GM19372 (cell line): Measurements from ENCODE around the gene SLIT1.

Experiments used
- ATAC-seq: cut with Tn5 transposase; IDR thresholded peaks from one replicate; pipeline ENCODE4 v1.9.1; 2021; ENCODE audit warnings: mild to moderate bottlenecking, low read depth, moderate library complexity; ENCODE audit not compliant: unreplicated experiment

Gene SLIT1

DNA sequence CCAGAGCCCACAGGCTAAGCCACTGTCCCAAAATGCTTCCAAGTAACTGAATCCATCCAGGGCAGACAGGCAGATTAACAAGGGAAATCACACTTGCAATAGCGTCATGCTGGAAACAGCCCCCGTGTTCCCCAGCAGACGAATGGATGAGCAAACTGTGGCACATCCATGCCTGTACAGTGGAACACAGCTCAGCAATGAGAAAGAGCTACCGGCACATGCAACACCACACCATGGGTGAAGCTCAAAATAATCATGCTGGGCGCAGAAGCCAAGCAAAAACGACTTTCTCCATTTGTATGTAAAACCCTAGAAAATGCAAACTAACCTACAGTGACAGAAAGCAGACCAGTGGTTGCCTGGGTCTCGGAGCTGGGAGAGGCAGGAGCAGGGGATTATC, 153.1 kb downstream of the SLIT1 start:
- ATAC-seq, result no peak

DNA sequence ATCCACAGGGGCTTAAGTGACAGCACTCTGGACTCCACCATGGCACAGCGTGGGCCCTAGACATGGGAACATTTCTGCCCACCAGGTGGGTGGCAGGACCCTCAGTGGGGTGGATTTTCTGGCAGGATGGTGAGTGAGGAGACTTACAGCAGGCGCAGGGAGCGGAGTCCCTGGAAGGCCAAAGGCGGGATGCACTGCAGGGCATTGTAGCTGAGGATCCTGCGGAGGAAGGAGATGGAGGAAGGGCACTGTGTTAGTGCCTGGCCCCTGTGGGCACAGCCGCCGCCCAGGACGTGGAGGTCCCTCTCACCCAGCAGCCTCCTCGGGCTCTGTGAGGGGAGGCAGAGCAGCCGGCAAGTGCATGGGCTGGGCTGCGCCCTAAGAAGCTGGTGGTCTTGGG, 154.3 kb downstream of the SLIT1 start:
- ATAC-seq, result no peak

DNA sequence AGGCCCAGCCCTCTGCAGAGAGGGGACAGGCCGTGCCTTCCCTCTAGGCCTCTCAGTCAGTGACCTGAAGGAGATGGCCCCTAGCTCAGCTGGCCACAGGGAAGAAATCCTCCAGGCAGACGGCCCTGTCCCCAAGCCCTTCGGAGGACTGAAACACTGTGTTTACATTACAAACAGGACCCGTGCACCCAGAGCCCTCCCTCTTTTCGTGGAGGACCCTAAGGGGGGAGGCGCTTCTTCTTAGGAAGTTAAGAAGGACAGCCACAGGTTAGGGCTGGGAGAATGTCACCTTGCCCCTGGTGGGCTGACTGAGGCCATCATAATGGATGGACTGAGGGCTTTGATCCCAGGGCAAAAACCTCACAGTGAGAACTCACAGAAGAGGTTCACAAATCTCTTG, 154.9 kb downstream of the SLIT1 start:
- ATAC-seq, result no peak

DNA sequence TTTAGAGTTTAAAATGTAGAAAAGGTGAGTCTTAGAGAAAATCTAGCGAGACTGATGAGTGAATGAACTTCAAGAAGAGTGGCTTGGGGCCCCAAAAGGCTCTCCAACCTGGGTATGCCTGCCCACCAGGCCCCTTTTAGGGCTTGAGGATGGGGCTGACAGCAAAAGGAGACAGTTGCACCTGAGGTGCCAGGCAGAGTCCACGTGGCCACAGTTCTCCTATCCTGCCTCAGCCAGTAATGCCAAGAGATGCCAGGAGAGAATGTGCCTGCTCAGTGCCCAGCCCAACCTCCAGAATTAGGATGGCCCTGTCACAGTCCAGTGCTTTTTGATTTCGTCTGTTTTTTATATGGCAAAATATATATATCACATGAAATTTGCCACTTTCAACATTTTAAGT, 156.5 kb downstream of the SLIT1 start:
- ATAC-seq, result no peak

DNA sequence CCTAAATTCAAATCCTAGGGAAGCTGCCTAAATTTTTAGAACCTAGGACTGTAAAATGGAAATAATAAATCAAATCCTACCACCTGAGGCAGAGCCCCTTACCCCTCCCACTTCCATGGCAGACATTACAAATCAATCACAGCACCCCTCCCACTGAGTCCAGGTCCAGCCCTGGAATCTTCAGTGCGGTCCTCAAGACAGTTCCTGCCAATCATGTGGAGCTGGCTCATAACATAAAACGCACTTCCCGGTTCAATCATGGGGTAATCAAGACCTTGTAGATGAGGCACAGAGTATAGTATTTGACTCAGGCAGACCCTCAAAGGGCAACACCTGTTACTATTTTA, 157.0 kb downstream of the SLIT1 start:
- no peak for ATAC-seq

DNA sequence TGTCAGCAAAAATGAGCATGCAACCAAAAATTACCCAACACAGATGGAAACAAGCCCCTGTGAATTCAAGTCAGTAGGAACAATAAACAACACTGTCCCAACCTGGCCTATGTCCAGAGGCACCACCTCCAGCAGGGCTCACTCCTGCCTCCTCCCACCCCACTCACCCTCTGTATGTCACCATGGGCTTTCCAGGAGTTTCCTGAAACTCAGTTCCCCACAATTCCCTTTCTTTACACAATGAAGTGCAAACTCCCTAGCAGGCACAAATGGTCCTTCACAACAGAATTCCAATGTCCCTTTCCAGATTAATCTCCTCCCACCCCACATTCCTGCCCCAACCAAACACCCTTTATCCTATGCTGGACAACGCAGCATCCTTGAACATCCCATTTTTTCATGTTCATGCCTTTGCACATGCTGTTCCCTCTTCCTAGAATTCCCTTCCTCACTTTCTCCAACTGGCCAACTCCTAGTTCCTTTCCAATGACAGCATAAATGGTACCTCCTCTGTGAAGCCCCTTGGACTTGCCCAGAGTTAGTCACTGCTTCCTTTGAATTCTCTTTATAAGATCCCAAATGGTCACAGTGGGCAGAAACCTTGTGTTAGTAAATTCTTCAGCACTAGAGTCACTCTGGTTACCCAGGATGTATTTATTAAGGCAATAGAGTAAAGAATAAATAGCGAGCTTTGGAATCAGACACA, 157.5 kb downstream of the SLIT1 start:
- no peak for ATAC-seq

DNA sequence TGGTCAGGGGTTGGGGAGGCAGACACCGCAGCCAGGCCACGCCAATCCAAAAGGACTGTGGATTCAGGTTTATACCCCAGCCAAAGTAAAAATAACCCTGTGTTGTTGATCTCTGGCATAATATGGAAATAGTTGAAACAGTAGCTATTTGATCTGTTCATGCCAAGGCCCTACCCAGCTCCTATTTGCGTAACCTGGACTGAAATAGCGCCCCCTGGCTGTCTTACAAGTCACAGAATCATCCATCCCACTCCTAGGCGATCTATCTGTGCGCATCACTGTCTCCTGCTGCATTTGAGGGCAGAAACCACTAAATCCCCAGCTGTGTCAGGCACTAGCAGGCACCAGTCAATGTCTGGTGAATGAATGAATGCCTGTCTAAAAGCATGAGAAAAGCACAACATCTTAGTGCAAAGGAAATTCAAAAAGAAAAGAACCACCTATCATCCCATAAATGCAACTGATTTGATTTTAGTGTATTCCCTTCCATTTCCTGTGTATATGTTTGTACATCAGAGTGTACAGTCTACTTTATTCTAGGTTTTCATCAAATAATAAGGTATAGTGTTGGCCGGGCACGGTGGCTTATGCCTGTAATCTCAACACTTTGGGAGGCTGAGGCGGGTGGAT, 160.0 kb downstream of the SLIT1 start:
- no peak for ATAC-seq

DNA sequence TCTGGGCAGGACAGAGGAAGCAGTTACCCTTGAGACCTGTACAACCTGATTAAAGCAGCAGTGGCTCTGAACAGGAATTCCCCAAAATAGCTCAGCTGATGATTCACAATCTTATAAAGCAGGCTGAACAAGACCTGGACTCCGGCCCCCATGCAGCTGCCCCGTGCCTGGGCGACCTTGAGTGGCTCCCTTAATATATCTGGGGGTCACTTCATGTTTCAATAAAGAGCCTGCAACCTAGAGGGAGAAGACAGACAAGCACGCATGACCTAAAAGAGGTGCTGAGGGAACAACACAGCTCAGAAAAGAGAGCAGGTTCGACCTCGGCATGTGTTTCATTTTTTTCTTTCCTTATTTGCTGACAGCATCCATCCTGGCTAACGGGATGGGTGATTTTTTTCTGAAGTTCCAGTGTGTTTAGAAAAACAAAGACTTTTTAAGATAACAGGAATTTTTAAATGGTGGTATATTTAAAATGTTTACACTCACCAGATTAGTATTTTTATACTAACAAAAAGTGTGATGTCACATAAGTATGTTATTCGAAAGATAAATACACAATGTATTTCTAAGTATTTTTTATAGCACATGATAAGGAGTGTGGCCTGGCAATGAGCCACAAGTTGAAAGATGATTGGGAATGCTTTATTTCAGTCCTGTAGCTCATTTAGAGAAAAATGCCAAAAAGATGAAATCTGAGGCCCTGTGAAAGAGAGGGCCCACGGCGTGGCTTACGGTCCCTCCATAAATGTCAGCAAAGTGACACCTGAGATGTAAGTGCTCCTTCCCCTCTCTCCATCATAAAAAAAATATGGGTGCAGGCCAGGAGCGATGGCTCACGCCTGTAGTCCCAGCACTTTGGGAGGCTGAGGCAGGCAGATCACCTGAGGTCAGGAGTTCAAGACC, 161.3 kb downstream of the SLIT1 start:
- ATAC-seq, result no peak

DNA sequence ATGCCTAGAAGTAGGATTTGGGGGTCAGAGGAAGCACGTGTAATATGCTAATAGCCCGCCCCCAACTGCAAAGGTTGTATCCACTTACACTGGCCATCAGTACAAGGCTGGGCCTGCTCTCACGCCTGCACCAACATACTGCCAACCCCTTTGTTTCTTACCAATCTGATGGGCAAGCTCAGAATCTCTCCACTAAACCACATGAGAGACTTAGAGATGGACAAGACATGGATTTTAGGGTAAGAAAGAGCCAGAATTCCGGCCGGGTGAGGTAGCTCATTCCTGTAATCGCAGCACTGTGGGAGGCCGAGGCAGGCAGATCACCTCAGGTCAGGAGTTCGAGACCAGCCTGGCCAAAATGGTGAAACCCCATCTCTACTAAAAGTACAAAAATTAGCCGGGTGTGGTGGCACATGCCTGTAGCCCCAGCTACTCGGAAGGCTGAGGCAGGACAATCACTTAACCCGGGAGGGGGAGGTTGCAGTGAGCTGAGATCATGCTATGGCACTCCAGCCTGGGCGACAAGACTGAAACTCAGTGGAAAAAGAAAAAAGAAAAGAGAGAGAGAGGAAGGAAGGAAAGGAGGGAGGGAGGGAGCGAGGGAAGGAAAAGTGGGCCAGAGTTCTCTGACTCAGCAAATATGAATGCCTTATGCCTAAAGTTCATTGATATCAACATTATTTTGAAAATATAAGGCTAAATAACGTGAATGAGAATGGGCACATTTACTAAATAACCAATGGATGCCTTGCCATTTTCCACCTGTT, 162.2 kb downstream of the SLIT1 start:
- ATAC-seq, result no peak

DNA sequence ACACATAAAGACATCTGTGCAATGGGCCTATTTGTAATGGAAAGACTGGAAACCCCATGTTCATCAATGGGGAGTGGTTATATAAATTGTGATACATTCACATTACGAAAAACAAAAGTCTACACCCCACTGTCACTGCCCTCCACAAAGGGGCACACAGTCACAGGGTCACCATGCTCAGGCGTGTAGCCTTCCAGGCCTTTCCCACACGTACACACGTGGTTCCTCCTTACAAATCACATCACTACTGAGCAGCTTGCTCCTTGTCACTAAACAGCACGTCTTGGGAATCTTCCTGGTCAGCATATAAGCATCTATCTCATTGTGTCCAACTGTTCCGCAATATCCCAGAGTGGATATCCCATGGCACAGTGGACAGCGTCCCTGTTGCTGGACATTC, 163.1 kb downstream of the SLIT1 start:
- no peak for ATAC-seq

DNA sequence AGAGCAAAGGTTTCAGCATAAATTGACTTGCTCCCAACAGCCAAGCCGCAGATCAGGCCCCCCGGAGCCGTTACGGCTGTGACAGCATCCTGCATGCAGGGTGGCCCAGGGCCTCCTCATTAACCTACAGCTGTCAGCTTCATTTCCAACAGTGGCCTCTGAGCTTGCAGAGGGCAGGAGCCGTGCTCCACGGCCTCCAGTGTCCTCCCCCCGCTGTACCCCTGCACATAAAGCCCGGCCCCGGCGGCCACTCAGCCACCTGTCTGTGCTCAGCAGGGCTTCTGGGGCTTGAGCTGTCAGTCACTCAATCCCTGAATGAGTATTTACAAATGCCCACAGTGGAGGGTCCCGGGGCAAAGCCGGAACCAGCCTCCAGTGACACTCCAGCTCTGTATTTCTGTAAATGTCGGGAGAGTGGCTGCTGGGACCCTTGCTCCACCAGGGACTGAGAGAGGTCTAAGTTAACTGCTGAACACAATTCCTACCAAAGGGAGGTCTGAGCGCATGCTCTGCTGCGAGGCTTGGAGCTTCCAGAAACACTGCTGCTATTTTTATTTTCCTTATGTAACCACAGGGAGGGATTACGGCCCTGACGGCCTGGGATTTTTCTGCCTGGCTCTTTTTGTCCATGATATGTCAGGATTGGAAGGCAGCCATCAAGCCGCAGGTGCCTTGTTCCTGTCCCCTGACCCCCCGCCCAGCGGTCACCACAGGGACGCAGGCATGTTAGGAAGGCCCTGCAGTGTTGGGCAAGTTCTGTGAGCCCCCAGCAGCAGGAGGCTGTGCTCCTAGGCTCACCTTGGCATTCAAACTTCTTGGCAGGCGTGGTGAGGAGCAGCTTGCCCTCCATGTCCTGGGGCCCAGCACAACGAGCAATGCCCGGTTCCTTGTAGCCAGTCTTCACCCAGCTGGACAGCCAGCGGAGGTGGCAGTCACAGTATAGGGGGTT, 165.0 kb downstream of the SLIT1 start:
- no peak for ATAC-seq

DNA sequence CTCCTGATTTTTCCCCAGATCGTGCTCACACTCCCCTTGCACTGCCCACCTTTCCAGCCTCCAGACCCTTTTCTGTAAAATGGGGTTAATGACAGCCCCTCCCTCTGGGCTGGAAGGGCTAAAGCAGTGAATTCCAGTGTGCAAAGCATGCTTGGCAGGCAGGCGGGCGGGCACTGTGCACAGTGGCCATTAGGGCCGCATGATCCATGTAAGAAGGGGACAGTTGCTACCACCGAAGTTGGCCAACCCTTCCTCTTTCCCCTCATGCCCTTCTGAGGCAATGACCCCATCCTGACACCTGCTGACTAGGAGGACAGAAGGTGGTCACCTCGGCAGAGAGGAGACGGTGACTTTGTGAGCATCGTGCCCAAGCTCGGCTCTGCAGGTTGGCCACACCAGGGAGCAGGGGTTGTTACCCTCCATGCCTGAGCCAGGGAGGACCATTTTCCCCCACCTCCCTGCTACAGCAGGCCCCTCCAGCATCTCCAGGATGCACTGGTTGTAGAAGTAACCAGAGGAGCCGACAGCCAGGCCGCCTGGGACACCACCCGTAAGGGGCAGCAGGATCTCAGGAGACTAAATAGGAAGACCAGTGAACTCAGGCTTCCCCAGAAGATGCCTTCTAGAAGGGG, 166.4 kb downstream of the SLIT1 start:
- ATAC-seq, result no peak

DNA sequence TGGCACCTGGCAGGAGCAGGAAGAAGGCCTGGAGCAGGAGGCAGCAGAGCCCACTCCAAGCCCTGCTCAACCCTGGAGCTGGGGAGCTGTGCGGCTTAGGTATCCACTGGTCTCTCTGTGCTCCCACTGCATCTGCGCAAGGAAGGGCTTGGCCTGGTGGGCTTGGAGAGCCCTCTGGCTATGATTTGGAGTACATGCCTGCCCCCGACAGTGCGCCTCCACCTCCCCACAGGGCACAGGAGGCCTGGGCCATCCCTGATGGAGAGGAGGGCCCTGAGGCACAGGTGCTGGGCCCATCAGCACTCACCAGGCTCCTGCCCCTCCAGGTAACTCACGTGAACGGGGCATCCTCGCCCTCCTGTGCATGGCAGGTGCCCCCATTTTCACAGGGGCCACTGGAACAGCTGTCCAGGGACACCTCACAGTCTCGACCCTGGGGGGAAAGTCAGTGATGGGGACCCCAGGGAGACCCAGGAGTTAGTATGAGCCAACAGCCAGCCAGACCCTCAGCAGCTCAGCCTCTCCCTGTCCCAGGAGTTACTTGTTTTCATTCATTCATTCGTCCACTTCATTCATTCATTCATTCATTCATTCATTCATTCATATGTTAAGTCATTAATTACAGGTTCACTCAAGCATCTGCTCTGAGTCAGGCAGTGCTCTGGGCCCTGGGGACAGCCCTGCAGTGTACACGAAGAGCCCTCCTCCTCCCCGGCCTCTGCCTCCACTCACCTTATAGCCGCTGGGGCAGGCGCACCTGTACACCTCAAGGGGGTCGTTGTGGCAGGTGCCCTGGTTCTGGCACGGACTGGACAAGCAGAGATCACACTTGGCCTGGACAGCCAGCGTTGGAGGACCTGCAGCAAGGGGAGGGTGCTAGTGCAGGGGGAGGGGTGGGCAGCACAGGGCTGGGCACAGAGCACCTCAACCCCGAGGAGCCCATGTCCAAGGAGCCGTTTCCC, 167.2 kb downstream of the SLIT1 start:
- no peak for ATAC-seq

DNA sequence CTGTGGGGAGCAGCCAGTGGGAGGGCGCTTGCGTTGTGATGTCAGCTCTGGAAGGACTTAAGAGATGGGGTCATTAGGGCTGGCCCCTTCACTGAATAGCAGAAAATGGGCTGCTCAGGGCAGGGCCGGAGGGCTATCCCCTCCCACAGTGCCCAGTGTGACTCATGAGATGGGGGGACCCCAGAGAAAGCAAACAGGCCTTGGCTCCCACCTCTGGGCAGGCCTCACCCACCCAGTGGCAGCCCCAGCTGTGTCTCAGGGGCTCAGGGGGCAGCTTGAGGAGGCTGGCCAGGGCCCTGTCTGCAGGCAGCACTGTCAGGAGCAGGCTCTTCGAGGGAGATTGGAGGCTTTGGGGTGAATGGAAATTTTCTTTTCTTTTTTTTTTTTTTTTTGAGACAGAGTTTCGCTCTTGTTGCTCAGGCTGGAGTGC, 168.3 kb downstream of the SLIT1 start:
- ATAC-seq, result no peak

DNA sequence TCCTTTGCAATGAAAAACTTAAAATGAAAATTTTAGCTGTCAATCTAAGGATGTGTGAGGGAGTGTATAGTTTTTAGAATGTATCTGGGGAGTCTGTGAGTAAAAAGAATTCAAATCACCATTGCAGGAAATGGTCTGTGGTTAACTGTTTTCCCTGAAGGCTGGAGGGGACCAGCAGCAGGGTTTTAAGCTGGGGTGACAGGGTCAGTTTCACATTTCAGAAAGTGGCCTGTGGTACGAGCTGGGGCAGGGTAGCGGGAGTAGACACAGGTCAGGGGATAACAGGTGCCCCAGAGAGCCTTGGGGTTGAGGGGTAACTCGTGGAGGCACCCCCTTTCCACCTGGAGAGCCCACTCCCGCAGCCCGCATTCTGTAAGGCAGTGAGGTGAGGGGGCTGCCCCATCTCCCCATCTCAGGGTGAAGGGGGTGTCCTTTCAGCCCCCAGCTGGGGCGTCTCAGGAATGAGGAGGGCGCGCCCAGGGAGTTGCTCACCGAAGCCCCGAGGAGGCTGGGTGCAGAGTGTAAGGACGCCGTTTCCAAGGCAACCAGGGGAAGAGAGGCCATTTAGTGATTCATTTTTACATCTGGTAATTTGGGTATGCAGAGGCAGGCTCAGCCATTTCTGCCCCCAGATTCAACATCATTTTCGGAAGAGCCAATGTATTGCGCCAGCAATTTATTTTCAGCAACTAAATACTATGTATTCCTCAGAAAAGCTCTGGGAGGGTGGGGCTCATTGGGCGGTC, 168.9 kb downstream of the SLIT1 start:
- ATAC-seq, result peak; percentile 79

DNA sequence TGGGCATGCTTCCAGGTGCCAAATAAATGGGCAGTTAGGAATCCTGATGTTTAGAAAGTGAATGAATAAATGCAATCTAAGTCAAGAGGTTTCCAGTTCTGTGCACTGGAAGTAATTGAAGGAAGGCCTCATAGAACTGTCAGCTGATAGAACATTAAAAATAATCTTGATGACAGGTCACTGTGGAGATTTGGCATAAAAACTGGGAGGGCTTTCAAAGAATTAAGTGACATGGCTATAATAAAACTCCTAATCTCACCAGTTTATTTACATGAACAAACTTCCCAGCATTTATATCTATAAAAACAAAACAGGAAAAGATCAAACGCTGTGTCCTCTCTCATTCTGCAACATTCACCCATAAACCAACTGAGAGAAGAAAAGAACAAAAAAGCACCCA, 170.5 kb downstream of the SLIT1 start:
- ATAC-seq, result no peak

DNA sequence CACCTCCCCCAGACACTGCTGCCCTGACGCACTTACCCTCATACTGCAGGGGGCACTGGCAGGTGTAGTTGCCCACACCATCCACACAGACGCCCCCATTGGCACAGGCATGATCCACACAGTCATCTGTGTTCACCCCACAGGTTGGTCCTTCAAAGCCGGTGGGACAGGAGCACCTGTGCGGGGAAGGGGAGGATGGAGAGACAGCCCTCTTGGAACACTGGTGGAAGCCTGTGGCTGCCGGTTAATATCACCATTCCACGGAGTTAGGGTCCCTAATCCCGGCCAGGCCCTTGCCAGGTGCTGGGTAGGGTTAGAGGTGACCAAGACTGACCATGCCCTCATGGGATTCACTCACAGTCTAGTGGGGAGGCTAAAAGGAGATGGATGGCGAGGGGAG, 171.8 kb downstream of the SLIT1 start:
- no peak for ATAC-seq
